H9 (cell line): Measurements from ENCODE around the gene L3MBTL1. TPM values are rescaled to one million over a fixed set of nuclear protein-coding genes. Genes with fewer than 3 reads are reported as not detected.

Experiments
- DNase-seq: peaks from one replicate; pipeline ENCODE4 v3.0.0-alpha.2; 2017
- H2AFZ ChIP-seq: one replicate; pipeline ENCODE4 v1.6.1; 2013; ENCODE audit warnings: mild to moderate bottlenecking, low read length, control low read depth, moderate library complexity
- H2AK5ac ChIP-seq: 2 replicates; pipeline ENCODE4 v1.6.1; 2013; ENCODE audit warnings: low read length, control low read depth, mixed read lengths; ENCODE audit not compliant: insufficient read length
- H2BK120ac ChIP-seq: one replicate; pipeline ENCODE4 v1.6.1; 2013; ENCODE audit warnings: low read depth, mild to moderate bottlenecking, low read length, control low read depth, inconsistent platforms; ENCODE audit not compliant: poor library complexity, severe bottlenecking
- H2BK12ac ChIP-seq: 2 replicates; pipeline ENCODE4 v1.6.1; 2013; ENCODE audit warnings: low read length, control low read depth, mixed read lengths, low read depth; ENCODE audit not compliant: insufficient read length
- H2BK15ac ChIP-seq: 2 replicates; pipeline ENCODE4 v1.6.1; 2013; ENCODE audit warnings: low read depth, low read length, control low read depth
- H2BK20ac ChIP-seq: one replicate; pipeline ENCODE4 v1.6.1; 2013; ENCODE audit warnings: low read depth, mild to moderate bottlenecking, low read length, control low read depth, inconsistent platforms; ENCODE audit not compliant: poor library complexity, severe bottlenecking
- H2BK5ac ChIP-seq: 2 replicates; pipeline ENCODE4 v1.6.1; 2013; ENCODE audit warnings: low read length, control low read depth, mixed read lengths; ENCODE audit not compliant: insufficient read length
- H3K14ac ChIP-seq: 2 replicates; pipeline ENCODE4 v1.6.1; 2013; ENCODE audit warnings: low read length, control low read depth; ENCODE audit not compliant: insufficient read depth
- H3K18ac ChIP-seq: 2 replicates; pipeline ENCODE4 v1.6.1; 2013; ENCODE audit warnings: low read depth, mild to moderate bottlenecking, mixed read lengths, low read length, control low read depth; ENCODE audit not compliant: insufficient read length
- H3K23ac ChIP-seq: 2 replicates; pipeline ENCODE4 v1.6.1; 2013; ENCODE audit warnings: low read length, control low read depth, mixed read lengths, low read depth; ENCODE audit not compliant: insufficient read length
- H3K23me2 ChIP-seq: 2 replicates; pipeline ENCODE4 v1.6.1; 2013; ENCODE audit warnings: low read depth, mild to moderate bottlenecking, mixed read lengths, low read length, control low read depth; ENCODE audit not compliant: insufficient read length, poor library complexity, severe bottlenecking
- H3K27ac ChIP-seq: 2 replicates; pipeline ENCODE4 v1.5.1; 2013; ENCODE audit warnings: low read length, control low read depth, mixed read lengths, low read depth; ENCODE audit not compliant: insufficient read length
- H3K27me3 ChIP-seq: 2 replicates; pipeline ENCODE4 v1.6.1; 2013; ENCODE audit warnings: low read length, control low read depth, inconsistent platforms; ENCODE audit not compliant: insufficient read depth
- H3K4ac ChIP-seq: 2 replicates; pipeline ENCODE4 v1.6.1; 2013; ENCODE audit warnings: low read depth, mild to moderate bottlenecking, control low read depth, inconsistent platforms, low read length, moderate library complexity
- H3K4me1 ChIP-seq: 2 replicates; pipeline ENCODE4 v1.6.1; 2013; ENCODE audit warnings: low read length, control low read depth, inconsistent platforms; ENCODE audit not compliant: insufficient read depth
- H3K4me2 ChIP-seq: 2 replicates; pipeline ENCODE4 v1.6.1; 2013; ENCODE audit warnings: low read length, control low read depth, mixed read lengths; ENCODE audit not compliant: insufficient read length, insufficient read depth
- H3K56ac ChIP-seq: 2 replicates; pipeline ENCODE4 v1.6.1; 2013; ENCODE audit warnings: low read depth, mild to moderate bottlenecking, mixed read lengths, low read length, control low read depth; ENCODE audit not compliant: insufficient read length
- H3K79me1 ChIP-seq: 2 replicates; pipeline ENCODE4 v1.6.1; 2013; ENCODE audit warnings: low read depth, mild to moderate bottlenecking, moderate library complexity, low read length, control low read depth, inconsistent platforms; ENCODE audit not compliant: insufficient read depth, poor library complexity, severe bottlenecking
- H3K79me2 ChIP-seq: 2 replicates; pipeline ENCODE4 v1.6.1; 2013; ENCODE audit warnings: low read length, control low read depth, inconsistent platforms; ENCODE audit not compliant: insufficient read depth
- H3K9ac ChIP-seq: 2 replicates; pipeline ENCODE4 v1.6.1; 2013; ENCODE audit warnings: low read length, control low read depth, mixed read lengths; ENCODE audit not compliant: insufficient read length; ENCODE audit errors: extremely low read depth
- H3K9me3 ChIP-seq: one replicate; pipeline ENCODE4 v1.6.1; 2013; ENCODE audit warnings: low read depth, low read length, inconsistent platforms; ENCODE audit not compliant: control insufficient read depth
- H3T11ph ChIP-seq: one replicate; pipeline ENCODE4 v1.6.1; 2013; ENCODE audit warnings: mild to moderate bottlenecking, low read length, control low read depth, inconsistent platforms
- H4K20me1 ChIP-seq: one replicate; pipeline ENCODE4 v1.6.1; 2013; ENCODE audit not compliant: control insufficient read depth, insufficient read length, insufficient read depth
- H4K5ac ChIP-seq: 2 replicates; pipeline ENCODE4 v1.6.1; 2013; ENCODE audit warnings: low read depth, mild to moderate bottlenecking, mixed read lengths, low read length, control low read depth; ENCODE audit not compliant: insufficient read length
- H4K8ac ChIP-seq: replicated peaks from 2 replicates; pipeline ENCODE4 v1.6.1; 2013; ENCODE audit warnings: low read length, control low read depth, mixed read lengths, low read depth; ENCODE audit not compliant: insufficient read length
- H4K91ac ChIP-seq: 2 replicates; pipeline ENCODE4 v1.6.1; 2013; ENCODE audit warnings: low read depth, mild to moderate bottlenecking, moderate library complexity, mixed read lengths, low read length, control low read depth; ENCODE audit not compliant: insufficient read length
- H3K27ac Mint-ChIP-seq, 3 experiments: 2 replicates in 2 of 3; 3 replicates in 1 of 3; pipeline ENCODE4 v1.8.0; 2020 to 2021; ENCODE audit warnings: mixed read lengths in 3 of 3, mild to moderate bottlenecking in 1 of 3, moderate library complexity in 1 of 3
- H3K27me3 Mint-ChIP-seq: 2 replicates; pipeline ENCODE4 v1.8.0; 2021; ENCODE audit warnings: low read depth, mild to moderate bottlenecking, moderate library complexity, mixed read lengths
- H3K36me3 Mint-ChIP-seq, 3 experiments: 2 replicates in 2 of 3; 3 replicates in 1 of 3; pipeline ENCODE4 v1.8.0; 2020 to 2021; ENCODE audit warnings: low read depth in 3 of 3, mixed read lengths in 3 of 3; ENCODE audit not compliant: insufficient read depth in 1 of 3
- H3K4me1 Mint-ChIP-seq, 2 experiments: 2 replicates each; pipeline ENCODE4 v1.8.0; 2020; ENCODE audit warnings: mixed read lengths in 2 of 2
- H3K4me3 Mint-ChIP-seq, 2 experiments: 2 replicates in 1 of 2; 3 replicates in 1 of 2; pipeline ENCODE4 v1.8.0; 2020 to 2021; ENCODE audit warnings: mild to moderate bottlenecking in 2 of 2, mixed read lengths in 2 of 2, moderate library complexity in 1 of 2
- H3K9me3 Mint-ChIP-seq, 2 experiments: 2 replicates in 1 of 2; 3 replicates in 1 of 2; pipeline ENCODE4 v1.8.0; 2020; ENCODE audit warnings: mild to moderate bottlenecking in 2 of 2, mixed read lengths in 2 of 2, moderate library complexity in 1 of 2
- WGBS: extraction: QIAGEN DNeasy Blood & Tissue Kit; methylation state at CpG from one replicate; pipeline ENCODE4 v1.1.7; 2013; ENCODE audit warnings: missing lambda C conversion rate, low lambda C conversion rate, mixed read lengths; ENCODE audit not compliant: insufficient read length; ENCODE audit errors: extremely low coverage; 5-methylcytosine and 5-hydroxymethylcytosine counted together
- total RNA-seq: library from RNA; stranded (reverse); gene quantifications from 2 replicates; pipeline ENCODE4 v1.2.1, GENCODE V29; 2021
- TF ChIP-seq, protein P1 (sequence below): fragments of 200-600 bp; sonication (generic); conservative IDR thresholded peaks from 3 replicates; pipeline ENCODE4 v1.8.0; 2021; ENCODE audit warnings: antibody characterized with exemption, mild to moderate bottlenecking

The L3MBTL1 gene
- total RNA-seq, 1 experiment from 2014 or later: 19.9 TPM

DNA sequence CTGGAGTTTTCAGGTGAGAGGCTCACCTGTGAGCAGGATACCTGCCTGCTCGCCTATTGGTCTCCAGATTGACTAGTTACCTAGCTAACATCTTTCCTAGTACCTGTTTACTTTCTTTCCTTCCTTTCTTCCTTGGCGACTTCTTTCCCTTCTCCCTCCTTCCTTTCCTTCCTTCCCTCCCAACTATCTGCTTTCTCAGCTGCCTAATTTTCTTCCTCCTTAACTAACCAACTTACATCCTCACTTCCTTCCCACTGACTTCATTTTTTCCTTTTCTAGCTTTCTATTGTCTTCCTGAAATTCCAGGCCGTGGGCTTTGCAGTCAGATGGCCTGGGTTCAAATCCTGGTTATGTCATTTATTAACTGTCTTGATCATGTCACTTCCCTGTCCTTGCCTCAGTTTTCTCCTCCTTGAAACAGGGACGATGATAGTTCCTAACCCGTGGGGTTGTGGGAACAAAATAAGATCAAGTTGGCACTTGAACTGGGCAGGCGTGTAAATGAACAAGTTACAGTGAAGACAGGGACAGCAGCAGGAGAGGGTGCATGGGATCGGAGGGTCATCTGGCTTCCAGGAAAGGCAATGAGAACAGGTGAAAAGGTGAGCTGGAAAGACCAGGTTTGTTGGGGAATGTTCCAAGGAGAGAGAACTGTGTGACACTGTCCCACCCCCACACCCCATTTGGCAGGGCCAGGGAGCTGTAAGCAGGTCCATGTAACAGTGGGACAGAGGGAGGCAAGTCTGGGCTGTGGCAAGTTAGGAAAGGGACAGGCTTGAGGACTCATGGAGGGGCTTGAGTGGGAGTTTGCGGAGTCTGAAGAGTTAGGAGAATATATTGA lies 51.9 kb downstream of the L3MBTL1 start:
- Histone ChIP-seq H4K20me1 (no peaks in the 10 kb centered on the region), H3K79me1 (no peaks in the 10 kb centered on the region), H4K91ac (no peak overlapping the region), H3K18ac (no peak overlapping the region), H4K8ac (no peak overlapping the region), H2BK12ac (no peak overlapping the region), H3K23ac (no peak overlapping the region), H3K4ac (no peak overlapping the region), H3K9me3 (no peaks in the 10 kb centered on the region), H3K23me2 (no peaks in the 10 kb centered on the region), H2BK120ac (no peak overlapping the region), H3K56ac (no peak overlapping the region), H3T11ph (no peak overlapping the region), H2BK15ac (no peak overlapping the region), H3K4me1 (peaks cover 2% of the 10 kb centered on the region), H2BK20ac (no peak overlapping the region), H2AFZ (no peak overlapping the region), H3K79me2 (no peaks in the 10 kb centered on the region), H2BK5ac (no peak overlapping the region), H3K14ac (no peak overlapping the region), H3K9ac (no peak overlapping the region), H4K5ac (no peak overlapping the region), H3K27ac (no peak overlapping the region), H3K27me3 (no peaks in the 10 kb centered on the region), H3K4me2 (no peak overlapping the region), H2AK5ac (no peak overlapping the region)
- Mint-ChIP-seq H3K9me3 (no peaks in the 10 kb centered on the region), H3K27ac (peak overlapping the region in 2 of 3 experiments; percentile 31 to 50; a peak in 2 of 7 replicates), H3K27me3 (peaks cover 2% of the 10 kb centered on the region; the same call in 1 of the 2 replicates), H3K4me1 (peaks cover 3 to 6% of the 10 kb centered on the region in 2 experiments; a peak in 2 of 4 replicates), H3K36me3 (no peaks in the 10 kb centered on the region), H3K4me3 (no peak overlapping the region)
- TF ChIP-seq, protein P1, sequence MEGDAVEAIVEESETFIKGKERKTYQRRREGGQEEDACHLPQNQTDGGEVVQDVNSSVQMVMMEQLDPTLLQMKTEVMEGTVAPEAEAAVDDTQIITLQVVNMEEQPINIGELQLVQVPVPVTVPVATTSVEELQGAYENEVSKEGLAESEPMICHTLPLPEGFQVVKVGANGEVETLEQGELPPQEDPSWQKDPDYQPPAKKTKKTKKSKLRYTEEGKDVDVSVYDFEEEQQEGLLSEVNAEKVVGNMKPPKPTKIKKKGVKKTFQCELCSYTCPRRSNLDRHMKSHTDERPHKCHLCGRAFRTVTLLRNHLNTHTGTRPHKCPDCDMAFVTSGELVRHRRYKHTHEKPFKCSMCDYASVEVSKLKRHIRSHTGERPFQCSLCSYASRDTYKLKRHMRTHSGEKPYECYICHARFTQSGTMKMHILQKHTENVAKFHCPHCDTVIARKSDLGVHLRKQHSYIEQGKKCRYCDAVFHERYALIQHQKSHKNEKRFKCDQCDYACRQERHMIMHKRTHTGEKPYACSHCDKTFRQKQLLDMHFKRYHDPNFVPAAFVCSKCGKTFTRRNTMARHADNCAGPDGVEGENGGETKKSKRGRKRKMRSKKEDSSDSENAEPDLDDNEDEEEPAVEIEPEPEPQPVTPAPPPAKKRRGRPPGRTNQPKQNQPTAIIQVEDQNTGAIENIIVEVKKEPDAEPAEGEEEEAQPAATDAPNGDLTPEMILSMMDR: no peak
- WGBS: no CpG with 5 or more reads among the region's 8 CpGs
- no peak for DNase-seq
